IPS-NIHi11 (cell line): ENCODE results near the gene ALDH3B1.

Experiments used
- DNase-seq: peaks from one replicate; pipeline ENCODE4 v3.0.0; 2012; ENCODE audit warnings: mixed read lengths, low spot score

ALDH3B1 gene

GRCh38 chr11:68014157-68014946 lies 4.2 kb downstream of the ALDH3B1 start:
- DNase-seq = no peak

GRCh38 chr11:68014947-68015447 lies 4.9 kb downstream of the ALDH3B1 start:
- no peak for DNase-seq

GRCh38 chr11:68015467-68015866 lies 5.3 kb downstream of the ALDH3B1 start:
- no peak for DNase-seq

- no peak for DNase-seq
Measured at GRCh38 chr11:68016161-68016903, 6.2 kb downstream of the ALDH3B1 start.

GRCh38 chr11:68016904-68017817 lies 7.0 kb downstream of the ALDH3B1 start:
- no peak for DNase-seq

- no peak for DNase-seq
Measured at GRCh38 chr11:68017980-68018729, 8.0 kb downstream of the ALDH3B1 start.

GRCh38 chr11:68018730-68019190 lies 8.6 kb downstream of the ALDH3B1 start:
- DNase-seq = no peak

GRCh38 chr11:68019486-68019885 lies 9.4 kb downstream of the ALDH3B1 start:
- DNase-seq = no peak

GRCh38 chr11:68020575-68020974 lies 10.4 kb downstream of the ALDH3B1 start:
- DNase-seq = peak; percentile 81

- DNase-seq = peak; percentile 80
Measured at GRCh38 chr11:68021167-68021787, 11.2 kb downstream of the ALDH3B1 start.

GRCh38 chr11:68022531-68022930 lies 12.4 kb downstream of the ALDH3B1 start:
- no peak for DNase-seq

- no peak for DNase-seq
Measured at GRCh38 chr11:68024508-68024907, 14.4 kb downstream of the ALDH3B1 start.

- no peak for DNase-seq
Measured at GRCh38 chr11:68025047-68025446, 14.9 kb downstream of the ALDH3B1 start.

- DNase-seq = no peak
Measured at GRCh38 chr11:68026391-68027105, 16.4 kb downstream of the ALDH3B1 start.

GRCh38 chr11:68027667-68028066 lies 17.5 kb downstream of the ALDH3B1 start:
- DNase-seq = no peak

- DNase-seq = no peak
Measured at GRCh38 chr11:68028802-68029545, 18.8 kb downstream of the ALDH3B1 start.

GRCh38 chr11:68030318-68031143 lies 20.4 kb downstream of the ALDH3B1 start, which contains the start of gene NDUFS8:
TSS of gene NDUFS8 (plus strand) at chr11:68030681. CDS start at chr11:68032152, 1,471 bp downstream.
- DNase-seq = peak; percentile 98

GRCh38 chr11:68031144-68031464 lies 21.0 kb downstream of the ALDH3B1 start:
- no peak for DNase-seq
